SH-SY5Y (cell line): ENCODE data around the gene ZNRF1.

Experiments
- GATA2 ChIP-seq: IDR thresholded peaks from 2 replicates; pipeline ENCODE4 v1.6.1; 2011; ENCODE audit warnings: mild to moderate bottlenecking, low read depth, low read length
- GATA3 ChIP-seq: IDR thresholded peaks from 2 replicates; pipeline ENCODE4 v1.6.1; 2011; ENCODE audit warnings: low read depth, mild to moderate bottlenecking, low read length, moderate library complexity

DNA sequence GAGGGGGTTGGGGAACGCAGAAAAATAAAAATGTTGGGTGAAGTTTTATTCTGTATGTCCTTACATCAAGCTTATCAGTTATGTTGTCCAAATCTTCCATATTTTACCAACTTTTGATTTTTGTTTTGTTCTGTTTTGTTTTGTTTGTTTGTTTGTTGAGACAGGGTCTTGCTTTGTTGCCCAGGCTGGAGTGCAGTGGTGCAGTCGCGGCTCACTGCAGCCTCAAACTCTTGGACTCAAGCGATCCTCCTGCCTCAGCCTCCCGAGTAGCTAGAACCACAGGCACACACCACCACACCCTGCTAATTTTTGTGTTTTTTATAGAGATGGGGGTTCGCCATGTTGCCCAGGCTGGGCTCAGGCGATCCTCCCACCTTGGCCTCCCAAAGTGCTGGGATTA, 20.8 kb downstream of the ZNRF1 start:
- TF ChIP-seq GATA3 (no peak), GATA2 (no peak)
